Measurements from ENCODE around the gene PRTG. TPM values are rescaled to one million over a fixed set of nuclear protein-coding genes. Genes with fewer than 3 reads are reported as not detected.
"Not testable (repeated sequence)": the region's sequence is repeated elsewhere in the genome, so short reads cannot be mapped to it uniquely, and the experiment has no call there.

The PRTG gene
- total RNA-seq, 1 donor: under 0.01 TPM

DNA sequence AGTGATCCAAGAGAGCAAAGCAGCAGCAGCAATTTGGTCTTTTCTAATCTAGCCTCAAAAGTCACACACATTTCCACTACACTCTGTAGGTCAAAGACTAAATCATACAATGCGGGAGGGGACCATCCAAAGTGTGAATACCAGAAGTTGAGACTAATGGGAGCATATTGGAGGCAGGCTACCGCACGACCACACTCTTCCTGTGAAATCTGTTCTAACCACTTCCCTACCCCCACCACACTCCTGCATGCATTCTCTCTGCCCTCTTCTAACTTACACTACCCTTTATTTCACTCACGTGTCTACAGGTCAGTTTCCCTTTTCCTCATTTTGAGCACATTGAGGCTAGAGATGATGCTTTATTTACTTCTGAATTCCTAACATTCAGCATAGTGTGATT is 23.7 kb upstream of the PRTG start:
- no peaks in the 10 kb centered on the region for H3K4me1 ChIP-seq (ENCODE audit: insufficient read depth, low read length)
- no peaks in the 10 kb centered on the region for H3K9me3 ChIP-seq (ENCODE audit: low read depth, low read length)
- no peaks in the 10 kb centered on the region for H3K27me3 ChIP-seq (ENCODE audit: insufficient read depth, low read length)
- no peak overlapping the region for H3K4me3 ChIP-seq (ENCODE audit: low read length)

DNA sequence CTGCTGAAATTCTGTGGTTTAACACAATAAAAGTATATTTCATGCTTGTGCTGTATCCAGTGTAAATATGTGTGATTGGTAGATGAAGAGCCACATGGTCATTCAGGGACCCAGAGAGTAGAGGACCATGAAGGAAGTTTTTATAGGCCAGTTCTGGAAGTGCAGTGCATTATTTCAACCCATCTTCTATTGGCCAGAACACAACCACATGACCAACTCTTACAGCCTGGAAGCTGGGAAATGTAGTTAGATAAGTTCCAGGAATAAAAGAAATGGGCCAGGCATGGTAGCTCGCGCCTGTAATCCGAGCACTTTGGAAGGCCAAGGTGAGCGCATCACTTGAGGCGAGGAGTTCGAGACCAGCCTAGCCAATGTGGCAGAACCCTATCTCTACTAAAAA is 21.4 kb upstream of the PRTG start:
- Histone ChIP-seq H3K9me3 (ENCODE audit: low read depth, low read length) (no peaks in the 10 kb centered on the region), H3K27me3 (ENCODE audit: insufficient read depth, low read length) (no peaks in the 10 kb centered on the region), H3K4me3 (ENCODE audit: low read length) (no peak overlapping the region)

DNA sequence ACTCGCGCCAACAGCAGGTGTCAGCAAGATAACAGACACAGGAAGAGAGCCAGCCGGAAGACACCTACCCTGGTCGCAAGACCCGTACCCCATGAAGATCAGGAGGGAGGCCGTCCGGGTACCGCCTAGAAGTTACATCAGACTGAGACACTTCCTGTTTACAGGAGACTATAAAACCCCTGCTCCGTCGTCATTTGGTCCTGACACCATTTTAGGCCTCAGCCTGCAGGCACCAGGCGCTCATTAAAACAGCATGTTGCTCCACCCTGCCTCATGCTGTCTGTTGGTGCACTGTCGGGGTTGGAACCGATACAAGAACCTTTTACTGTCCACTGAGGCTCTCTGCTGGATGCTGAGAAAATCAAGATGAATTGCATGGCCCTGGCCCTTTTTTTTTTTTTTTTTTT is 15.6 kb upstream of the PRTG start:
- H3K9me3 ChIP-seq (ENCODE audit: low read depth, low read length): no peaks in the 10 kb centered on the region
- H3K4me1 ChIP-seq (ENCODE audit: insufficient read depth, low read length): no peaks in the 10 kb centered on the region
- H3K27me3 ChIP-seq (ENCODE audit: insufficient read depth, low read length): no peaks in the 10 kb centered on the region
- no peak overlapping the region for H3K4me3 ChIP-seq (ENCODE audit: low read length)

More for the DNA sequence above, 21.4 kb upstream of the PRTG start:
- no peaks in the 10 kb centered on the region for H3K4me1 ChIP-seq (ENCODE audit: insufficient read depth, low read length)

DNA sequence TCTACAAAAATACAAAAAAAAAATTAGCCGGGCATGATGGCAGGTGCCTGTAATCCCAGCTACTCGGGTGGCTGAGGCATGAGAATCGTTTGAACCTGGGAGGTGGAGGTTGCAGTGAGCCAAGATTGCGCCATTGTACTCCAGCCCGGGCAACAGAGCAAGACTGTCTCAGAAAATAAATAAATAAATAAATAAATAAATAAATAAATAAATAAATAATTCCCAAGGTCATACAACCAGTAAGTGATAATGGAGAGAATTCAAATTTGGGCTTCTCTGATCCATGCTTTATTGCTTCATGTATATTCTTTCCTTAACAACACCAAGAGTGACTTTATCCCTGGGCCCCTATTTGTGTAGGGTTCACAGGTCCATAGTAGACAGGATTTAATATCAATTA is 10.5 kb upstream of the PRTG start:
- not testable (repeated sequence) for H3K4me3 ChIP-seq (ENCODE audit: low read length); H3K9me3 ChIP-seq (ENCODE audit: low read depth, low read length); H3K4me1 ChIP-seq (ENCODE audit: insufficient read depth, low read length); H3K27me3 ChIP-seq (ENCODE audit: insufficient read depth, low read length)

DNA sequence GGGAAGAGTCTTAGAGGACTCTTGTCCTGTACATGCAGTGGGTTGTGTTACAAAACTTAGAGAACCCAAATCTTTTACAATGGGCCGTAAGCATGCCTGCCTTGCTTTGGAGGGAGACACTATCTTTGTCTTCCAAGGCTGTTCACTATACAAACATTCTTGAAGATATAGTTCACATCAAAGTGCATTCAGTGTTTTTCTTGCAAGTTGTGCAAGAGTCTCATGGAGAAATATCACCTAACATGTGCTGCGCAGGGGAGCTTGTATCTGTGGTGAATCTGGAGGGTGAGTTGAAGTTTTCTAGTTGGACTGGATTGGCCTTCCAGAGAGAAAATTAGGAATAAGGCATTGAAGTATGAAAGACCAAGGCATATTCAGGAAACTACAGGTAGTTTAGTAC is 7.8 kb upstream of the PRTG start:
- H3K9me3 ChIP-seq (ENCODE audit: low read depth, low read length): no peaks in the 10 kb centered on the region
- H3K27me3 ChIP-seq (ENCODE audit: insufficient read depth, low read length): no peaks in the 10 kb centered on the region
- H3K4me3 ChIP-seq (ENCODE audit: low read length): no peak overlapping the region
- H3K4me1 ChIP-seq (ENCODE audit: insufficient read depth, low read length): no peaks in the 10 kb centered on the region

DNA sequence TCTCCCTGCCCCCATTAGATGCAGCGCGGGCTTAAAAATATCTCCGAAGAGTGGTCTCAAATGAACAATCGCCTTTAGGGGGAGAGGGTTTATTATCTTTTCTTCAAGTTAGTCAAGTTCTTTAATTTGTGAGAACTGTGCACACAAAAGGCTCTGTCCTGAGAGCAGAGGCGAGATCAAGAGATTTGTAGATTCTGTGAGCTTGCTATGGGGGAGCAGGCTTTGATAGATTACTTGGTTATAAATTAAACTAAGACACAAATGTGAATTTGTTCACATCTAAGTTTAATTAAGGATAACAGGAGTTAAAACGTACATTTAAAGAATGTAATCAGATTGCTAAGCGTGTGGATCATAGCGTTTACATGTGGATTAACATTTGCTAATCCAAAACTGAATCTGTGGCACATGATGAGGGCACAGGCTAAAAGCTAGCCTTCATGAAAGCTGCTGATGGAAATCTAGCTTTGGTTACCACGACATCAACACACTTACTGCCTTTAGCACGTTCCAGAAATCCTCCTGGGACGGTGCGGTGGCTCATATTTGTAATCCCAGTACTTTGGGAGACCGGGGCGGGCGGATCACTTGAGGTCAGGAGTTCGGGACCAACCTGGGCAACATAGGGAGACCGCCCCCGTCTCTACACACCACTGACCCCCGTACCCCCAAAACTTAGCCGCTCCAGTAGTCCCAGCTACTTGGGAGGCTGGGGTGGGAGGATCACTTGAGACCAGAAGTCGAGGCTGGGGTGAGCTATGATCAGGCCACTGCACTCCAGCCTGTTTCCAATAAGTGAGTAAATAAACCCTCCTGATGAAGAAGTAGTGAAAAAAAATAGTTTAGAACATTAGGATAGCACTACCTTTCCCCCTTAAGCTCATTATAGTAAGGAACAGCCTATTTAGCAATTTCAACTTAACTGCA is 1.0 kb upstream of the PRTG start:
- H3K9me3 ChIP-seq (ENCODE audit: low read depth, low read length): no peaks in the 10 kb centered on the region
- H3K4me3 ChIP-seq (ENCODE audit: low read length): no peak overlapping the region
- H3K27me3 ChIP-seq (ENCODE audit: insufficient read depth, low read length): peaks cover 54% of the 10 kb centered on the region
- H3K4me1 ChIP-seq (ENCODE audit: insufficient read depth, low read length): peaks cover 15% of the 10 kb centered on the region

DNA sequence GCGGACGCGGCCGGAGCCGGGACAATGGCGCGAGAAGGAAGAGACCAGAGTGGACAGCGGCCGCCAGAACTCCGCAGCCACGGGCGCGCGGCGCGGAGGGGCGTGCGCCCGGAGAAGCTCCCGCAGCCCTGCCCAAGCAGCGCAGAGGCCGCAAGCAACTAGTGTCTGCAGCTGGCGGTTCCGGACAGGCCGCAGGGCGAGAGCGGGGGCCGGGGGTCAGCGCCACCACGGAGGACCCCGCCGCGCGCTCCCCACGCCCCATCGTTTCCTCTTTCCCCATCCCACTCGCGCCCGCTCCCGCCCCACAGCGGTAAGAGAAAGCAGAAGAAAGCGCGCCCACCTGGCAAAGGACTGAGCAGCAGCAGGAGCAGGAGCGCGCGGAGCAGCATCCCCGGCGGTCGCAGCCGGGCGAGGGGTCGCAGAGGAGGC is 440 bp downstream of the PRTG start:
- H3K9me3 ChIP-seq (ENCODE audit: low read depth, low read length): no peaks in the 10 kb centered on the region
- peaks cover 15% of the 10 kb centered on the region for H3K4me1 ChIP-seq (ENCODE audit: insufficient read depth, low read length)
- H3K4me3 ChIP-seq (ENCODE audit: low read length): no peak overlapping the region
- peaks cover 62% of the 10 kb centered on the region for H3K27me3 ChIP-seq (ENCODE audit: insufficient read depth, low read length)

DNA sequence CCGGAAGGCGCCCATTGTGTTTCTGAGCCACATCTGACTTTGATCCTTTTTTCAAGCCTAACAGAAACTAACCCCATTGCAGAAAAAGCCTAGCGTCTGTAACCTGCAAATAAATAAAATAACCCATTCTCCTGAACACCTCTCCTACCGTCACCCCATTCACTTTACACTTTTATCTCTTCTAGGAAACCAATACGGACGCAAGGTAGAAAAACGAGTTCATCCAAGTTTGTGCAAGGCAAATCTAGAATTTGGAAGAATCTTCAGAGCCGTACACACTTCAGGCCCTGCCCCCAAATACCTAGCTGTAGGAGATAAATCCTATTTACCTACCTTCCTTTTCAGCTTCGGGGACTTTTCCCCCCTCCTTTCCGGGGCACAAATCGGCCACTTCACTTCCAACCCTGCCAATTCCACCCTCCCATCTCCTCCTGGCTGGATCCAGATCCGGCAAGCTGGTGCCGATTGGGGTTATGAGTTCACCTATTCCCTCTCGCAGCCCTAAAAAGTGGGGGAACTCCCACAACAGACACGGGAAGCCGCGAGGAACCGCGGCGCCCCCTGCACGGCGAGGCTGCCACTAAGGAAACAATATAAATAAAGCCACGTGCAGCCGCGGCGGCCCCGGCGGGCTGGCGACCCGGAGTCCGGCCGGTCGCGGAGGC is 987 bp downstream of the PRTG start:
- no peak overlapping the region for H3K4me3 ChIP-seq (ENCODE audit: low read length)
- H3K27me3 ChIP-seq (ENCODE audit: insufficient read depth, low read length): peaks cover 62% of the 10 kb centered on the region

DNA sequence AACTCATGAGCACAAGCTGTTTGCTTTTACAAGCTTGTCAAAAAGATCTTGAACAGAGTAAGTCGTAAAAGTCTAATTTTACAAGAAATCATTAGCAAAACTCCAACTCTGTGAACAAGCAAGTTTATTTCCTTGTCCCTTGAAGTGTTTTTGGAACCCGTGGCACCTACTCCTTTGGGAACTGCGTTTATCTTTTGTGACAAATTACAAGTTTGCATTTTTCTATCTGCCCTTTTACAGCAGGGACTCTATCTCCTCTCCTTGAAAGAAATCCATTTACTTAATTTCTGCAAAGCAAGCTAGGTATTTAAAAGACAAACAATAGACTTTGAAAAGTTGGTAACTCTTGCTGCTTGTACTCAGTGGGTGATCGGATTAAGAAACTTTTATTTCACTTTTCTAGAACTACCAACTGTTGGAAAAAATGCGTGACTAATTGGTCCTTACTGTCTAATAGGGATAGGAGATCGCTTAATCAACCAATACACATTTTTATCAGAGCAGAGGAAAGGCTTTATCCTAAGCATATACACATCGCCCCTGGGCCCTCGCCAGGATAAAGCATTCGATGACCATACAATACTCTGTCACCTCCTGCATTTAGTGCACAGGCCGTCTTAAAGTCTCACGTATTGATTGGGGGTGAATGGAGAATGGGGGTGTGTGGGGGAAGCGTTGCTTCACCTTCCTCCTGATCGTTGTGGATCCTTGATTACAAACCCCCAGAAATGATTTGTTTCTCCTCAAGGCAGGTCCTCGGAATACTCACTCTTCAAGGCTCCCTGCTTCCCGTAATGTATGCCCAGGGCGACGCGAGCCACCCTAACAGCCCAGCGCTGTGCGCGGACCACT is 1.7 kb downstream of the PRTG start:
- Histone ChIP-seq H3K27me3 (ENCODE audit: insufficient read depth, low read length) (peaks cover 62% of the 10 kb centered on the region), H3K9me3 (ENCODE audit: low read depth, low read length) (no peaks in the 10 kb centered on the region), H3K4me3 (ENCODE audit: low read length) (no peak overlapping the region), H3K4me1 (ENCODE audit: insufficient read depth, low read length) (peaks cover 15% of the 10 kb centered on the region)

More for the DNA sequence above, 987 bp downstream of the PRTG start:
- H3K9me3 ChIP-seq (ENCODE audit: low read depth, low read length): no peaks in the 10 kb centered on the region
- H3K4me1 ChIP-seq (ENCODE audit: insufficient read depth, low read length): peaks cover 15% of the 10 kb centered on the region

DNA sequence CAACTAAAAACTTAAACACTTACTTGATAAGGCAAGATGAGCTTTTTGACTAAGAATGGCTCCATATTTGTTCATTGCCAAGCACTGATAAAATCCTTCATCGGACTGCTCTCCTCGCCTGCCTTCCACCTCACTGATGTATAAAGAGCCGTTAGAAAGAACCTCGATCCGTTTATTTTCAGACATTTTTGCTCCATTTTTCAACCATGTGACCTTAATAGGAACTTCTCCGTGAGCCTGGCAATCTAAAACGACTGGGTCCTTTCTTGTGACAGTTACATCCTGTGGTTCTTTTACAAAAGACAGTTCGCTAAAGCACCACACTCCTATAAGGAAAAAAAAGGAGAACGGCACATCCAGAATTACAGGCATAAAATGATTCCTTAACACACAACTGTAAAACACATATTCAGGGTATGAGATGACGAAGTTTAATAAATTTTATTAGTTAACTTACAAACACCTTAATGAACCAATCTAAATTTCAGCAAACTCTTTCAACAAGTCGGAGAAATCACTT is 2.5 kb downstream of the PRTG start:
- Histone ChIP-seq H3K27me3 (ENCODE audit: insufficient read depth, low read length) (peaks cover 62% of the 10 kb centered on the region), H3K4me1 (ENCODE audit: insufficient read depth, low read length) (peaks cover 15% of the 10 kb centered on the region), H3K4me3 (ENCODE audit: low read length) (no peak overlapping the region), H3K9me3 (ENCODE audit: low read depth, low read length) (no peaks in the 10 kb centered on the region)

DNA sequence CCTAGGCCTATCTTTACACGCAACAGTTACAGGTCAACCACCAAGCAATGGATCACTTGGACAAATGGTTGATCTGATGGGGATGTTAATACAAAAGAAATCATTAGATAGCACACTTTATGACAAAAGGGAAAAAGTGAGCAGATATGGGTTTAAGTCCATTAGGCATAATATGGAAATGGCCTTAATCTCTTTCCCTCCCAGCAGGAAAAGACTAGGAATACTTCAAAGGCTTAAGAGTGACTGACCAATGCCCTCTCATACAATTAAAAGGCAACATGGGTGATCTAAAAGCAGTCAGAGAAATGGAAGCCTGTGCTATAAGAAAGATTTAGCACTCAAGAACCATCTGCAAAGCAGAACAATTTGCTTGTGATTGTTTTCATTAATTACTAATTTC is 3.3 kb downstream of the PRTG start:
- Histone ChIP-seq H3K4me3 (ENCODE audit: low read length) (no peak overlapping the region), H3K27me3 (ENCODE audit: insufficient read depth, low read length) (peaks cover 56% of the 10 kb centered on the region), H3K4me1 (ENCODE audit: insufficient read depth, low read length) (peaks cover 15% of the 10 kb centered on the region), H3K9me3 (ENCODE audit: low read depth, low read length) (no peaks in the 10 kb centered on the region)

DNA sequence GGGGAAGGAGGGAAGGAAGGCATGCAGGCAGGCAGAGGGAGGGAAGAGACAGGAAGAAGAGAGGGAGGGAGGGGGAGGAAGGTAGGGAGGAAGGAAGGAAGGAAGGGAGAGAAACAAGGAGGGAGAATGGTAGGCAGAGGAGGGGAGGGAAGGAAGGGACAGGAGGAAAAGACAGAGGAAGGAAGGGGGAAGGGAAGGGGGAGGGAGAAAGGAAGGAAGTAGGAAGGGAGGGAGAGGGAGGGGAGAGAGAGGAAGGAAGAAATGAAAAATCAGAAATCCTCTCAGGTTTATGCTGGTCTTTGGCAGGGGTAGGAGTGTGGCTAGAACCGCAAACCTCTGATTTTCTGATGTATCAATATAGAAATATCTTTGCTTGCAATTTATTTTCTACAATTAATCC is 4.2 kb downstream of the PRTG start:
- Histone ChIP-seq H3K27me3 (ENCODE audit: insufficient read depth, low read length) (peaks cover 46% of the 10 kb centered on the region), H3K4me3 (ENCODE audit: low read length) (no peak overlapping the region), H3K4me1 (ENCODE audit: insufficient read depth, low read length) (peaks cover 15% of the 10 kb centered on the region), H3K9me3 (ENCODE audit: low read depth, low read length) (no peaks in the 10 kb centered on the region)

DNA sequence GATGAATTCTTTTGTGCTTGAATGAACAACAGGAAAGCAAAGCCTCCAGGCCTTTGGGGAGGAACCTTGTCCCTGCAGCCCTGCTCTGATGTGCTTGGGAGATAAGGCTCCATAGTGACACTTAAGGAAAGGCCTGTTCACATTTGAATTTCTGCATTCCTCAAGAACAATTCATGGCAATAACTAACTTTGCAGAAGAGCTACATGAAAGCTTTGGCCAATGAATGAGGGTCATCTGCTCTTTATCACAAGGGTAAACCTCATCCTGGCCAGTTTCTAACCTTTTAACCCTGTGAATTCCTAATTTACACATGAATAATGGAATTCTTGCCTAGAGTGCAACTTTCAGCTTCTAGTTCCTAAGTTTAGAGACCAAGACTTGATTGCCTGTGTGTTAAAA is 5.6 kb downstream of the PRTG start:
- Histone ChIP-seq H3K4me1 (ENCODE audit: insufficient read depth, low read length) (peaks cover 6% of the 10 kb centered on the region), H3K27me3 (ENCODE audit: insufficient read depth, low read length) (peaks cover 42% of the 10 kb centered on the region), H3K9me3 (ENCODE audit: low read depth, low read length) (no peaks in the 10 kb centered on the region), H3K4me3 (ENCODE audit: low read length) (no peak overlapping the region)

DNA sequence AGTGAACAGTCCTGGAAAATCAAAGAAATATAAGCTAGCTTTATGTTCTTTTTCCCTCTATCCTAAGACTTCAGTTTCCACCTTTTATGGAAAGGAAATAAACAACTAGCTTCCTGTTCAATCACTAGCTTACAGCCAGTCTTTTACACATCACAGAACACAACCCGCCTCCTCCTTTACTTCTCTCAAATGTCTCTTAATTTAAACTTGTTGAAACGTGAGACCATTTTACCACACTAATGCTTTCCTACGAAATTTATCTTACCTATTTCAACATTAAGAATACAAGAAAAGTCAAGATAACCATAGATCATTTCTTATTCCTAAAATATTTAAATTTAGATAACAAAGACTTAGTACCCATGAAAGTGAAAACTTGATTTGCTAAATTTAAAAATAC is 6.2 kb downstream of the PRTG start:
- Histone ChIP-seq H3K9me3 (ENCODE audit: low read depth, low read length) (no peaks in the 10 kb centered on the region), H3K4me3 (ENCODE audit: low read length) (no peak overlapping the region), H3K27me3 (ENCODE audit: insufficient read depth, low read length) (peaks cover 36% of the 10 kb centered on the region), H3K4me1 (ENCODE audit: insufficient read depth, low read length) (peaks cover under 1% of the 10 kb centered on the region)

DNA sequence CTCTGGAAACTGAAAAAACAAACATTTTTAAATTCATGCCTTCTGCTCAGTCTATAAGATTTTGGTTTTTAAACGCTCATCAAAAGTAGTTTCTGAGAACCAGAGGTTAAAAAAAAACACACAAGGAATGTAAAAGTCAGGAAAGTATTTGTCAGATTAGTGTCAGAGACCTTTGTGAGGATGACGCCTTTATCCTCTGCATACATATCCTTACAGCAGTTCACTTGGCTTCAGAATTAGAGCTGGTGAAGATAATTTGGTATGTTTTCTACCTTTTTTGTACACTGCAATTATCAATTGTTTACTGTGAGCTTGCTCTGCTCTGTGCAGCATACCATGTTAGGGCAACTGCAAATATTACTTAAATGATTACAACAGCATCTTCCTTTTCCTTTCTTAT is 8.3 kb downstream of the PRTG start:
- Histone ChIP-seq H3K27me3 (ENCODE audit: insufficient read depth, low read length) (peaks cover 15% of the 10 kb centered on the region), H3K9me3 (ENCODE audit: low read depth, low read length) (no peaks in the 10 kb centered on the region), H3K4me3 (ENCODE audit: low read length) (no peak overlapping the region), H3K4me1 (ENCODE audit: insufficient read depth, low read length) (no peaks in the 10 kb centered on the region)
